Stimulated activated CD8-positive, alpha-beta memory T cell treated with anti-CD3 and anti-CD28 coated beads, Interleukin-2, amount 100 ng/mL, for 1 hour (primary cell): ENCODE data around the gene XYLB.

Experiments used
- DNase-seq, 2 donors: peaks; one replicate each; pipeline ENCODE4 v3.0.0-alpha.2; 2020; ENCODE audit warnings: low read depth in 2 of 2

XYLB gene

DNA sequence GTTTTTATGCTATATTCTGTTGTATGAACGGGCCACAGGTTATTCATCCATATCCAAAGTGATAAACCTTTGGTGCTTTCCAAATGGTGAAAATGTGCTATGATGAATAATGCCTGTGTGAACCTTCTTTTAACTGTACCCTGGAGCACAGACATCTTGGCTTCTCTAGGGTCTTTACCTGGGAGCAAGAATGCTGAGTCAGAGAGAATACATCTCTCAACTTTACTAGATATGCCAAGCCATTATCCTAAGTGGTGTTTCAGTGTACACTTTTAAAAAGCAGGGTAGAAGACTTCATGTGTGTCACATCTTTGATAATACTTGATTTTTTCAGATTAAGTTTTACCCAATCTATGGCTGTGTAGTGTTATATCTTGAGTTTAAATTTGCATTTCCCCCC lies 23.5 kb upstream of the XYLB start:
- DNase-seq: no peak

DNA sequence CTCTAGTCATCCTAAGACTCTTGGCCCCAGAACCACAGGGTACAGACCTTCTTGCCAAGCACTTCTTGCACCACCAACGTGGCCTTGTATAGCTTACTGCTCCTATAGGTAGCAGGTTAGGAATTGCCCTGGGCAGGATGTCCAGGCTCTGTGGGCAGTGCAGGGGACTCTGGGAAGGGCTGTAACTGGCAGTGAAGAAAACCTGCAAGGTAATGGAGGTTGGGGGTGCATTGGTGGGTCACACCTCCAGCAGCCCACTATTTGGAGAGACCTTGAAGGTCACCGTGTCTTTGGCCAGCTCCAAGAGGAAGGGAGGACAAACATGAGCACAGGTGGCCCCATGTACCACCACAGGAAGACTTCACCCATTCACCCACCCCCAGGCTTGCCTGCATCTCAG lies 21.3 kb upstream of the XYLB start:
- no peak for DNase-seq

DNA sequence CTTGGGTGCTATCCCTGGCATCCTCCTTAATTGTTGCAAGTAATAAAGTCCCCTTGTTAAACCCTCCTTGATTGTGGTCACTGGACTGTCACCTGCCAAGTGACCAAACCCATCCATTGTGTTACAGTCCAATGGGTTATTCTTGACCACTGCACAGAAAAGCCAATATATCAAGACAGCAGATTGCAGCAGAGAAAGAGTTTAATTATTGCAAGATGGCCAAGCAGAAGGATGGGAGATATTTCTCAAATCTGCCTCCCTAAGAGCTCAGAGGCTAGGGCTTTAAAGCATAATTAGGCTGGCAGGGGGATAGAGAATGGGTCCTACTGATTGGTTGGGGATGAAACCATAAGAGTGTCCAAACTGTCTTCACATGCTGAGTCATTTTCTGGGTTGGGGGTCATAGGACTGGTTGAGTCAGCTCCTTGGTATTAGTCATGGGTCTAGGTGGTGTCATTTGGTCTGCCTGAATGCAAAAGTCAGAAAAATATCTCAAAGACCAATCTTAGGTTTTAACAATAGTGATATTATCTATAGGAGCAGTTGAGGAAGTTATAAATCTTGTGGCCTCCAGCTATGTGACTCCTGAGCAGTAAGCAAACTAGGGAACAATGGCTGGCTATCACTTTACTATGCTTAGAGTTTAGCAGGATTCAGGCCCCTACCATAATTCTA lies 19.1 kb upstream of the XYLB start:
- DNase-seq: no peak

DNA sequence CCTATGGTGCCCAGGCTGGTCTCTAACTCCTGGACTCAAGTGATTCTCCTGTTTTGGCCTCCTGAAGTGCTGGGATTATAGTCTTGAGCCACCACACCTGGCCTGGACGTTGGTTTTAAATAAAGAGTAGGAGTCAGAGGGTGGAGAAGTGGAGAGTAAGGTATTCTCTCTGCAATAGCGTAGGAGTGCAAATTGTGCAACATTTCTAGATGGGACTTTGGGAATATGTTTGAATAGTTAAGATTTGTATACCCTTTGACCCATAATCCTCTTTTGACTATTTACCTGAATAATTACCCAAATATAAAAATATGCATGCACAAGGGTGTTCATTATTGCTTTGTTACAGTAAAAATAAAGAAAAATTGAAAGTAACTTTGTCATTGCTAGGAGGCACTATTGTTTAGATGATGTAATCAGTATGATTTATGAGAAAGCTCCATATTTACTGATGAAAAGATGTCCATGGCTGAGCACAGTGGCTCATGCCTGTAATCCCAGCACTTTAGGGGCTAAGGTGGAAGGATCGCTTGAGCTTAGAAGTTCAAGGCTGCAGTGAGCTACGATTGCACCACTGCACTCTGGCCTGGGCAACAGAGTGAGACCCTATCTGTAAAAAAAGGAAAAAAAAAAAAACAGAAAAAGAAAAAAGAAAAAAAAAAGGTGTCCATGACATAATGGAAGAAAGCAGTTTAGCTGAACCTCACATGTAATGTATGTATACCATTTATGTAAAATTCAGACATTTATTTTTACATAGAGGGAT lies 15.1 kb upstream of the XYLB start:
- DNase-seq: no peak

DNA sequence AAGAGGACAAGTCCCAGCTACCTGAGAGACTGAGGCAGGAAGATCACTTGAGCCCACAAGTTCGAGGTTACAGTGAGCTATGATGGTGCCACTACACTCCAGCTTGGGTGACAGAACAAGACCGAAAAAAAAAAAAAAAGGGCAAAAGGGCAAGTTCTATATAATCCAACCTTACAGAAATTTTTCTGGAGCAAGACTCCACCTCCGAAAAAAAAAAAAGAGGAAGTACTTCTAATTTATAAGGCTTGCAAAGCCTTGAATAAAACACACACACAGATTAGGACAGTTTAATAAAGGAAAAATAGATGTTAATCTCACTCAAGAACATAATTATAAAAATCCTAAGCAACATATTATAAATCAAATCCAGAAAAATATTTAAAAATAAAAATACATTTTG lies 14.4 kb upstream of the XYLB start:
- DNase-seq: no peak

DNA sequence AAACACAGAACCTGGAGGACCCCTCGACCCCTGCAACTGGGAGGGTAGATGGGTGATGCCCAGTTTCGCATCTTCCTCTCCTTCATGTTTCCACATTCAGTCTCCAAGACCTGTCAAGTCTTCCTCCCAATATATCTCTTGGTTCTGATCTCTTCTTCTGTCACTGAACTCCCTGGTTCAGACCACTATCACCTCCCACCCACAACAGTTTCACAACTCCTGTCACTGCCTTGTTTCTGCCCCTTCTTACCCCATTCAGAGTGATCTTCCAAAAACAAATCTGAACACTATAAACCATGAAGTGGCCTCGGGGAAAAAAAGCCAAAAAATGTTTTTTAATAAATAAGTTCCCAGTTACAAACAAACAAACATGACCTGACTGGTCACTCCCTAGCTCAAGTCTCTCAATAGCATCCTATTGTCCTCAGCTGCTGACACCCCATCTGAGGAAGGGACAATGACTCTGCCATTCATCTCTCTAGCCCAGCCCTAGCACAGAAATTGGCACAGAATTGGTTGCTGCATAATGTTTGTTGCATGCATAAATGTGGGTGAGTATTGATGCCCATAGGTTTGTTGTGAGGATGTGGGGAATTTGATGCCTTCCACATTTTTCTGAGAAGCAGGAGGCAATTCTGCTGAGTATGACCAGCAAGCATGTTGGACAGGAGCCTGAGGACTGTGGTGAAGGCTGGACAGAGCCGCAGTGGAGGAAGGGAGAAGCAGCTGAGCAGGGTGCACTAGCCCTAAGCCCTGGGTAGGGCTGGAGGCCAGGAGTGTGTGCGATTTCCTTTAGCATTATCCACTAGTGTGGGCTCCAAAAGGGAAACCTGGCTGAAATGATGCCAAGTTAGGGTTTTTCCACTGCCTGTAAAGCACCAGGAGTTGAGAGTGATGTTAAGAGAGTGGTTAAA lies 12.2 kb upstream of the XYLB start:
- no peak for DNase-seq

DNA sequence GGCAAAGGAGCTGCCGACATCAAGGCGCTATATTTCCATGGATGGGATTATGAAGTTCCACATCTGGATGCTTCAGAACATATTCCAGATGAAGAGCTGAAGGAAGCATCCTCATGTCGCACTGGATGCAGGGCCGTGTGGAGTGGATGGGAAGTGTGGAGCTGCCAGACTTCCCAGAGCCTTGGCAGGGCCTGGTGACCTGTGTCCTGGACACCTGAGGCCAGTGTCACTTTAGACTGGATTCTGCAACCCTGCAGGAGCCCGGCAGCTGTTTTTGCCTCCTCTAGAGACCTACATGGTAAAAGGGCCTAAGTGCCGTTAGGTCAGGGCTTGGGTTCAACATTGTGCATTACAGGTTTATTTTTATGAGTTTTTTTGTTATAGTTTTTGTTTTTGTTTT lies 11.3 kb upstream of the XYLB start:
- no peak for DNase-seq

DNA sequence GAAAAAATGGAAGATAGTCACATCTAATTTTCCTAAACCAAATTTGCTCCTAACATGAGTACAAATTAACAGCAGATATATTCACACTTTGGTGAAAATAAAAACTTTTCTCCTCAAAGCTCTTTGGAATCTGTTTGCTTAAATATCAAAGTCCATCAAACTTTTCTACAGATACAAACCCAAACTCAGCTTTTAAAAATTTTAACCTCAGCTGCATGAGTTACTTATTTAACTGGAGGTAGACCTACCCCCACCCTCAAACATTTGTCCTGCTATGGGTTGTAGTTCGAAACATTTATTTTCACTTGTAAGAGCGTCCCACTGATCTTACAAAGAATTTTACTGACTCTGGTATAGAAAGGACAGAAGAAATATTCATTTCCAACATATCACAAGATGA lies 8.9 kb upstream of the XYLB start:
- no peak for DNase-seq

DNA sequence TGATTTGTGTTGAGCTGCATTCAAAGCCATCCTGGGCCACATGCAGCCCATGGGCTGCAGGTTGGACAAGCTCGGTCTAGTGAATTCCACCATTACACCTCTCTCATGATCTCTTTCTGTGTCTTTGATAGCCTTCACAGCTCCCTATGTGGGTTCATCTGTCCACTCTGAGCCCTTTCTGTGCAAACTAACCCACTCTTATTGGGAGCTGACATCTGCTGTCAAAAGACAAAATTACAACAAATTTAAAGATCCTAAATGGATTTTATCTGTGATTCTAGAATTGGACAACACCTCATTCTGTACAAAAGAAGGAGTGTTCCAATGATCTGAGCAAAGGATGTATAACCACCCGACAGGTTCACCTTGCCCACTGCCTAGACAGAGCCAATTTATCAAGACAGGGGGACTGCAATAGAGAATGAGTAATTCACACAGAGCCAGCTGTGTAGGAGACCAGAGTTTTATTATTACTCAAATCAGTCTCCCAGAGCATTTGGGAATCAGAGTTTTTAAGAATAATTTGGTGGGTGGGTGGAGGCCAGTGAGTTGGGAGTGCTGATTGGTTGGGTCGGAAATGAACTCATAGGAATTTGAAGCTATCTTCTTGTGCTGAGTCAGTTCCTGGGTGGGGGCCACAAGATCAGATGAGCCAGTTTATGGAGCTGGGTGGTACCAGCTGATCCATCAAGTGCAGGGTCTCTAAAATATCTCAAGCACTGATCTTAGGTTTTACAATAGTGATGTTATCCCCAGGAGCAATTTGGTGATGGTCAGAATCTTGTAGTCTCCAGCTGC lies 2.6 kb upstream of the XYLB start:
- DNase-seq: no peak

DNA sequence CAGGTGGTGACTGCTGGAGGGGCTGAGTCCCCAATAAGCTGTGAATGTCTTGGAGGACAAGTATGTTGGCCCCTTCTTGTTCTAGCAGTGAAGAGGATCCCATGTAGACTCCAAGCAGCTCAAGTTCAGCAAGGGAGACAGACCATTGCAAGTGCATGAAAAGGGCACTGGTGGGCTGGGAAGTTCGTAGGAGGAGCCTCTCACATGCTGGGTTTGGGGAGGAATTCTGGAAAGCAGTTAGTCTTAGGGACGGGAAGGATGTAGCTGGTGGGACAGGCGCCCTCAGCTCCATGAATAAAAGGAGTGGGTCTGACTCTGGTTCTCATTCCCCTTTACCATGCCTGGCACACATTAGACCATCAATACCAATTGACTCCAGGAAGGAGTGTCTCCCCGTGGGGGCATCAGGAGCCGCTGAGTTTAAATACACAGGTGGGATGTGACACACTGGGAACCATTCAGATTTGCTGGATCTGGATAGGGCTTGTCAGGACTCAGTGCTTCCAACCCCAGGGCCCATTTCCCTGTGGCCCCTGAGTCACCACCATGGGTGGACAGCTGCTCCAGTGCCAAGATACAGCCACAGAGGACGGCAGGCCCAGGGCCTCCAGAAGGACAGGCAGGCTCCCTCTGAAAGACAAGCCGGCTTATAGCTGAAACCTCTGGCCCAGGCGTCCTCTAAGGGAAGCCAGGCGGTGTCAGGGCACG lies 552 bp upstream of the XYLB start:
- DNase-seq: no peak

DNA sequence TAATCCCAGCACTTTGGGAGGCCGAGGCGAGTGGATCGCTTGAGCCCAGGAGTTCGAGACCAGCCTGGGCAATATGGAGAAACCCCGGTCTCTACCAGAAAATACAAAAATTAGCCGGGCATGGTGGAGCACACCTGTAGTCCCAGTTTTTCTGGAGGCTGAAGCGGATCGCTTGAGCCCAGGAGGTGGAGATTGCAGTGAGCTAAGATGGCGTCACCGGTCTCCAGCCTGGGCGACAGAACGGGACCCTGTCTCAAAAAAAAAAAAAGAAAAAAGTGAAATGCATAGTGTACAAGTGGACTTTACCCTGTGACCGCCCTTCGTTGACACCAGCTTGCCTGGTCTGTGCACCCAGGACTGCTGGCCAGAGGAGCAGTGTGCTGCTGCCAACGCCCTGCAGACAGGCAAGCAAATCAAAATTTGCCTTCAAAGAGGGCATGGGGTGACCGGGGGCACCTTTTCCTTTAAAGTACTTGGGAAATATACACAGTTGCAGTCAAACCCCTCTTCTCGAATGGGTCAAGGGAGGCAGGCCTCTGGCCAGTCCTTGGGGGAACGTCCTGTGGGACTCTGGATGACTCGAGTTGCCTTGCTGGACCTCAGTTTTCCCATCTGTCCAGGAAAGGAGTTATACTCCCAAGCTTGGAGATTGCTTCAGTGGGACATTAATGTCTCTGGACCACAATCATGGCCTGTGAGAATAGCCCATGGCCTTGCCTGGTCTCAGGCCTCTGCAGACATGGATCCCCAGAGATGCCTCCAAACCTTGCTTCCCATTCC lies 1.0 kb downstream of the XYLB start:
- DNase-seq: no peak

DNA sequence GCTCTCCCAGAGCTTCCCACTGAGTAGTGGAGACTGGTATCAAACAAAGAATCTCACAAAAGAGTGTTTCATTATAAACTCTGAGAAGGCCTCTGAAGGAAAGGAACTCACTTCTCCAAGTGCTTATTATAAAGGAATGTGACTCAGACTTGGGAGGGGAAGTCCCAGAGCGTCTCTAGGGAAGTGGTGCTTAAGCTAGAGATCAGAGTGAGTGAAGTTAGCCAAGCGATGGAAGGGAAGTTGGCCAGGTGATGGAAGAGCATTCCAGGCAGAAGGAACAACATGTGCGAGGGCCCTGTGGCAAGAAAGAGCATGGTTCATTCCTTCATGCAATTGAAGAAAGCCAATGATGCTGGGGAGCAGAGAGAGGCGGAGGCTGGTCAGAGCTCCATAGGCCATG lies 2.3 kb downstream of the XYLB start:
- DNase-seq: no peak

DNA sequence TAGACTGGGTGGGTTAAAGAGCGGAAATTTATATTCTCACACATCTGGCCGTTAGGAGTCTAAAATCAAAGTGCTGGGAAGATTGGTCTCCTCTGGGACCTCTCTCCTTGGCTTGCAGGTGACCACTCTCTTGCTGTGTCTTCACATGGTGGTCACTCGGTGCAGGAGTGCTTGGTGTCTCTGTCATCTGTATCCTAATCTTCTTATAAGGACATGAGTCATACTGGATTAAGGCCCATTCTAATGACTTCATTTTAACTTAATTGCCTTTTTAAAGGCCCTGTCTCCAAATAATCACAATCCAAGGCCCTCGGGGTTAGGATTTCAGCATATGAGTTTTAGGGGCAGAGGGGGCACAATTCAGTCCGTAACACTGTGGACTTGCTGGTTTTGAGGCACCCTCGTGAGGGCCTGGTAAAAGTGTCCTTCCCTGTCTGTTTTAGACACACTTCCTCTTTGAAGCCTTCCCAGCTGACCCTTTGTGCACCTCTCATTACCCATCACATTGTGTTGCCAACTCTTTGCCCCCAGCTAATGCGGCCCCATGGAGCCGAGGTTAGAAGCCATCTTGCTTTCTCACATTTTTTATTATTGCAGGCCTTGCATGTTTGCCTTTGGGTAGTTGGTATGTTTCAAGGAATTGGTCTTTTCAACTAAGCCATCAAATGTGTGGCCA lies 3.2 kb downstream of the XYLB start:
- DNase-seq: no peak

DNA sequence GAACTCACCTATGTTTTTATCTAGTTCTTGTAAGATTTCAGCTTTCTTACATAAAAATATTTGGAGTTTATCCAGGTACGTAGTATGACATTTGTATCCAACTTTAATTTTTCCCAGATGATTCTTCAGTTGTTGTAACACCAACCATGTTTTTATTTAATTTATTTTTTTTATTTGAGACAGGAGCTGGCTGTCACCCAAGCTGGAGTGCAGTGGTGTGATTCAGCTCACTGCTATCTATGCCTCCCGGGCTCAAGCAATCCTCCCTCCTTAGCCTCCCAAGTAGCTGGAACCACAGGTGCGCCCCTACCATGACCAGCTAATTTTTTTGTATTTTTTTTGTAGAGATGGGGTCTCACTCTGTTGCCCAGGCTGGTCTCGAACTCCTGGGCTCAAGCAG lies 6.6 kb downstream of the XYLB start:
- DNase-seq: no peak

DNA sequence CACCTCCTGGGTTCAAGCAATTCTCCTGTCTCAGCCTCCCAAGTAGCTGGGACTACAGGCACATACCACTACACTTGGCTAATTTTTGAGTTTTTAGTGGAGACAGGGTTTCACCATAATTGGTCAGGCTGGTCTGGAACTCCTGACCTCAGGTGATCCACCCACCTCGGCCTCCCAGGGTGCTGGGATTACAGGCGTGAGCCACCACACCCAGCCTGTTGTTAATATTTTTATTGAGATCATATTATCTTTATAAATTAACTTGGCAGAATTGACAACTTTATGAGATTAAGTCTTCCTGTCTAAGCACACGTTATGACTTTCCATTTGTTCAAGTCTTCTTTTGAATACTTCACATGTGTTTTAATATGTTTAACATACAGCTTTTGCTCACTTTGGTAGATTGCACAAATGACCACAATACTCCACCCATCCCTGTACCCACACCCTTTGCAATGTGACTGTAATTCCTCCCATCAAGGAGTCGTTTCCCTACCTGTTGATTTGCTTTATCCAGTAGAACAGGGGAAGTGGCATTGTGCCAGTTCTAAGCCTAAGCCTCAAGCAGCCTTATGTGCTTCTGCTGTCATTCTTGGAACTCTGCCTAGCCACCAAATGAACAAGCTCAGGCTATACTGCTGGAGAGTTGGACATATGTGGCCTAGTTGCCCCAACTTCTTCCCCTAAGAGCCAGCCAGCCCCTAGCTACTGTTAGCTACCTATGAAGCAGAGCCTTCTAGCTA lies 8.2 kb downstream of the XYLB start:
- no peak for DNase-seq

DNA sequence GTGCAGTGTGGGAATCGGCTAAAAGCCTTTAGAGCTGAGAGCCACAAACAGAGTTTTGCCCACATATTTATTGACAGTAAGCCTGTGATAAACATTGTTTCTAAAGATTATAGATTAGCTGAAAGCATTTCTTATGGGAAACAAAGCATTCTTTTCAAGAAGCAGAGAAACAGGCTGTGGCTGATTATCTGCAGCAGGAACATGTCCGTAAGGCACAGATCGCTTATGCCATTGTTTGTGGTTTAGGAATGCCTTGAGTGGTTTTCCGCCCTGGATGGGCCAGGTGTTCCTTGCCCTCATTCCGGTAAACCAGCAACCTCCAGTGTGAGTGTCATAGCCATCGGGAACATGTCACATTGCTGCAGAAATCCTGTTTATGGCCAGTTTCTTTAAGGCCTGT lies 12.5 kb downstream of the XYLB start:
- no peak for DNase-seq

DNA sequence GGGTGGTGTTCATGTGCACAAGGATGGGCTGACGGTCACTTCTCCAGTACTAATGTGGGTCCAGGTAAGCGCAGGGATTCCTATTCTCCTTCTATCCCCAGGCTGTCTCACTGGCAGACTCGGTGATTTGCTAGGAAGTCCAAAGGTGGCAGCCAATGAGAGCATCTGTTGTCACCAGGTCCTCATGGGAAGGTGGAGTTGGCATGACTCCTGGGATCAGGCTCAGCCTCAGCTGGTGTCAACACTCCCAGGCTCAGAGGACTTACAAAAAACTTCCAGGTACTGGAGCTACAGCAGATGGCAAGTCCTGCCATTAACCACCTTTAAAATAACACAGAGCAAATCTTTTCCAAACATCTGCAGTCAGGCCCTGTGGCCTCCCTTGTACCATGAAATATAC lies 13.8 kb downstream of the XYLB start:
- no peak for DNase-seq

DNA sequence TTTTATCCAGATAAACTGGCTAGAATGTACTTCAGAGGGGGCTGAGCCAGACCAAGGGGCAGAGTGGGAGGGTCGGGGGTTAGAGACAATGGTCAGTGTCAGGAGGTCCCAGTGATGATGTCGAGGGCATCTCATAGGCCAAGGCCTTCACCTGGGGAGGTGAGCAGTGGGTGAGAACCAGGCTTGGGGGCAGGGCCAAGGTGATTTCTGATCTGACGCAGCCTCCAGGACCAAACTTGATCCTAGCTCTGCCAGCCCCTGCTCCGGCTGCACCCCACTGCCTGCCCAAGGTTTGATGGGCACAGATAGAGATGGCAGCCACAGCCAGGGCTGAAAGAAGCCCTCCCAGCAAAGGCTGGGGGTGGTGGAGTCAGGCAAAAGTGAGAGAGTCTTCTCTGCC lies 14.9 kb downstream of the XYLB start:
- no peak for DNase-seq

DNA sequence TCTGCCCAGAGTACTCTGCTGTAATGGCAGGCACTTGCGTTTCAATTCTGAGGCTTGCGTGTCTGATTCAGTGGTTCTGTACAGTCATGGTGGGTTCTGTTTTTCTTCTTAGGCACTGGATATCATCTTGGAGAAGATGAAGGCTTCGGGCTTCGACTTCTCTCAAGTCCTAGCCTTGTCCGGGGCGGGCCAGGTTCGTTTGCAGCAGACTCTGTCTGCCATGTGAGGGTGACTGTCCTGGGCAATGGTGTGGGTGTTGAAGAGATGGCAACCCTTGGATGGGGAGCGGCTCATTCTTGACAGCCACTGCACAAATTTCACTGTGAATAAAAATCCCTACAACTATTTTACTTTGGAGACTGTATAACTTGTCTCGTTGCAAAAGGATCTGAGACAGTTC lies 16.2 kb downstream of the XYLB start:
- DNase-seq: no peak
